ENCODE measurements around the gene CACNA1H. TPM values are rescaled to one million over a fixed set of nuclear protein-coding genes. Genes with fewer than 3 reads are reported as not detected.
"Not testable (repeated sequence)": the region's sequence is repeated elsewhere in the genome, so short reads cannot be mapped to it uniquely, and the experiment has no call there.

CACNA1H gene
- polyA plus RNA-seq, 4 donors = 15.1 to 28.2 (median 26.1) TPM

- no peak for DNase-seq (ENCODE audit: low read depth in 4 of 4, low spot score in 2 of 4)
Measured at GRCh38 chr16:1221628-1222552, 69.0 kb downstream of the CACNA1H start.

- no peak for DNase-seq (ENCODE audit: low read depth in 4 of 4, low spot score in 2 of 4)
Measured at GRCh38 chr16:1222553-1223354, 69.8 kb downstream of the CACNA1H start.

GRCh38 chr16:1223355-1224214 lies 70.7 kb downstream of the CACNA1H start:
- DNase-seq (ENCODE audit: low read depth in 4 of 4, low spot score in 2 of 4) = no peak

- DNase-seq (ENCODE audit: low read depth in 4 of 4, low spot score in 2 of 4) = no peak
Measured at GRCh38 chr16:1224558-1224957, 71.7 kb downstream of the CACNA1H start.

- no peak for DNase-seq (ENCODE audit: low read depth in 4 of 4, low spot score in 2 of 4)
Measured at GRCh38 chr16:1225051-1225451, 72.1 kb downstream of the CACNA1H start, which contains the start of gene TPSG1. Gene TPSG1, minus strand, starts transcription at chr16:1225268. Its CDS starts 16 bp downstream, at chr16:1225252.

GRCh38 chr16:1225728-1226311 lies 72.9 kb downstream of the CACNA1H start:
- DNase-seq (ENCODE audit: low read depth in 4 of 4, low spot score in 2 of 4) = not testable (repeated sequence)

GRCh38 chr16:1226692-1227091 lies 73.8 kb downstream of the CACNA1H start:
- DNase-seq (ENCODE audit: low read depth in 4 of 4, low spot score in 2 of 4) = not testable (repeated sequence)

- DNase-seq (ENCODE audit: low read depth in 4 of 4, low spot score in 2 of 4) = not testable (repeated sequence)
Measured at GRCh38 chr16:1228227-1228626, 75.3 kb downstream of the CACNA1H start.

- not testable (repeated sequence) for DNase-seq (ENCODE audit: low read depth in 4 of 4, low spot score in 2 of 4)
Measured at GRCh38 chr16:1229476-1229875, 76.6 kb downstream of the CACNA1H start.

GRCh38 chr16:1230084-1230470 lies 77.2 kb downstream of the CACNA1H start, which contains the start of gene TPSB2:
Gene TPSB2, minus strand, starts transcription at chr16:1230184. Its CDS starts 233 bp downstream, at chr16:1229951.
- not testable (repeated sequence) for DNase-seq (ENCODE audit: low read depth in 4 of 4, low spot score in 2 of 4)

GRCh38 chr16:1230471-1231212 lies 77.7 kb downstream of the CACNA1H start:
- DNase-seq (ENCODE audit: low read depth in 4 of 4, low spot score in 2 of 4) = not testable (repeated sequence)

- not testable (repeated sequence) for DNase-seq (ENCODE audit: low read depth in 4 of 4, low spot score in 2 of 4)
Measured at GRCh38 chr16:1231301-1231700, 78.4 kb downstream of the CACNA1H start.

- DNase-seq (ENCODE audit: low read depth in 4 of 4, low spot score in 2 of 4) = not testable (repeated sequence)
Measured at GRCh38 chr16:1232049-1232748, 79.3 kb downstream of the CACNA1H start.

- DNase-seq (ENCODE audit: low read depth in 4 of 4, low spot score in 2 of 4) = not testable (repeated sequence)
Measured at GRCh38 chr16:1236659-1237058, 83.8 kb downstream of the CACNA1H start.

GRCh38 chr16:1237990-1238389 lies 85.1 kb downstream of the CACNA1H start:
- no peak for DNase-seq (ENCODE audit: low read depth in 4 of 4, low spot score in 2 of 4)

GRCh38 chr16:1238909-1239308 lies 86.0 kb downstream of the CACNA1H start:
- DNase-seq (ENCODE audit: low read depth in 4 of 4, low spot score in 2 of 4) = not testable (repeated sequence)

- DNase-seq (ENCODE audit: low read depth in 4 of 4, low spot score in 2 of 4) = not testable (repeated sequence)
Measured at GRCh38 chr16:1239575-1239974, 86.7 kb downstream of the CACNA1H start.

- DNase-seq (ENCODE audit: low read depth in 4 of 4, low spot score in 2 of 4) = not testable (repeated sequence)
Measured at GRCh38 chr16:1240436-1240835, 87.5 kb downstream of the CACNA1H start, which contains the start of gene TPSAB1. Gene TPSAB1, plus strand, starts transcription at chr16:1240705. Its CDS starts 234 bp downstream, at chr16:1240939.

Measured in left renal cortex interstitium (tissue), 4 donors.